ENCODE data around the gene TBL2. TPM values are rescaled to one million over a fixed set of nuclear protein-coding genes. Genes with fewer than 3 reads are reported as not detected.

TBL2 gene
- total RNA-seq, 4 donors from 2014 or later: 31.9 to 56.3 (median 46.2) TPM

DNA sequence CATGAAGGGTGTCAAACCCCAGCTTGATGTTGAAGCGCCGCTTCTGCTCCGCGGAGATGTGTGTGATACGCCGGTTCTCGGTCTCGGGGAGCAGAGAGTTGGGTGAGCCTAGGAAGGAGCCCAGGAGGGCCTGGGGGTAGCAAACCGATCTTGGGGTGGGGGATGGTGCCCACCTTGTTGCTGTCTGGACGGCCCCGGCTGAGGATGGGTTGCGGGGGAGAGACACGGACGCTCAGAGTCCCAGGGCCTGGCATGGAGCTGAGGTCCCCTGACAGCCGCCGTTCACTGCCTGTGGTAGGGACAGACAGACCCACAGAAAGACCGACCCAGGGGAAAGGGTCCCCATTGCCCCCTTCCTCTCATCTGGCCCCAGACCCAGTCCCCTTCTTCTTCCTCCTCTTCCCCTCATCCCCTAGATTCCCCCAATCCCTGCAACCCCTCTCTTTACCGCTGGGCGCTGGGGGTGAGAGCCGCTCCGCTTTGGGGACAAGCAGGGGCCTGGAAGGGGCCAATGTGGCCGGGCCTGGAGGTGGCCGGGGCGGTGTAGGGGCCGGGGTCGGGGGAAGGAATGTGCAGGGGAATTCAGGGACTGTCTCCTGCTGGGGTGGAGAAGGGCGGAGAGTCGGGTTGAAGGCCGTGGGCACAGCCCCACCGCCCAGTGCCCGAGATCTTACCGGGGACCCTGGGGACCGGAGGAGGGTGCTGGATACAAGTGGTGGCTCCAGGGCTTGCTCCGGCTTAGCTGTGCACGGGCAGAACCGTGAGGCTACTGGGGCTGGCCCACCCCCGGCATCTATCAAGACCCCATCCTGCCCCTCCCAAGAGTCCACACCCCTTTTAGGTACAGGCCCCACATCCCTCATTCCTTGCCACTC lies 18.0 kb upstream of the TBL2 start:
- intact Hi-C loops (cut with DNase I; ENCODE audit: low total_unique reads) (no loop called here), in situ Hi-C loops (cut with MboI; ENCODE audit: low pct_ligation_motif_present in 1 of 4, low pct_unique_long_range_greater_than_20kb in 1 of 4, low sequenced_read_pairs in 3 of 4) (no loop called here)
- DNase-seq: no peak
- Histone ChIP-seq H3K4me1 (no peaks in the 10 kb centered on the region), H3K9me3 (no peaks in the 10 kb centered on the region), H3K27ac (no peak overlapping the region), H3K27me3 (no peaks in the 10 kb centered on the region), H3K36me3 (no peaks in the 10 kb centered on the region), H3K4me3 (no peak overlapping the region)
- 80% methylated on average over 37 of the region's 37 CpGs; no CpG with 5 or more reads in 1 of the 2 donors for WGBS, 2 donors (ENCODE audit: low coverage in 1 of 2)
- TF ChIP-seq EP300 (IDR thresholded peaks at IDR 0.05; ENCODE audit: low read depth) (no peak), POLR2A (IDR thresholded peaks at IDR 0.05) (no peak), POLR2AphosphoS5 (IDR thresholded peaks at IDR 0.05) (no peak), CTCF (IDR thresholded peaks at IDR 0.05) (no peak)

- Histone ChIP-seq H3K4me1 (no peaks in the 10 kb centered on the region), H3K36me3 (no peaks in the 10 kb centered on the region), H3K4me3 (no peak overlapping the region), H3K9me3 (no peaks in the 10 kb centered on the region), H3K27ac (no peak overlapping the region), H3K27me3 (no peaks in the 10 kb centered on the region)
- intact Hi-C loops (cut with DNase I; ENCODE audit: low total_unique reads): no loop called here
- in situ Hi-C loops (cut with MboI; ENCODE audit: low pct_ligation_motif_present in 1 of 4, low pct_unique_long_range_greater_than_20kb in 1 of 4, low sequenced_read_pairs in 3 of 4): no loop called here
- WGBS, 2 donors (ENCODE audit: low coverage in 1 of 2): 88% methylated on average over 5 of the region's 9 CpGs; no CpG with 5 or more reads in 1 of the 2 donors
- TF ChIP-seq CTCF (IDR thresholded peaks at IDR 0.05) (no peak), POLR2A (IDR thresholded peaks at IDR 0.05) (no peak), EP300 (IDR thresholded peaks at IDR 0.05; ENCODE audit: low read depth) (no peak), POLR2AphosphoS5 (IDR thresholded peaks at IDR 0.05) (no peak)
- DNase-seq: no peak
Measured at GRCh38 chr7:73595358-73595757, 17.0 kb upstream of the TBL2 start.

- intact Hi-C loops (cut with DNase I; ENCODE audit: low total_unique reads): no loop called here
- no peaks in the 10 kb centered on the region for H3K4me1 ChIP-seq
- no peaks in the 10 kb centered on the region for H3K27me3 ChIP-seq
- WGBS, 2 donors (ENCODE audit: low coverage in 1 of 2): 74 to 87% methylated on average over 3 to 14 of the region's 14 CpGs
- no peak for DNase-seq
- no peaks in the 10 kb centered on the region for H3K9me3 ChIP-seq
- H3K36me3 ChIP-seq: no peaks in the 10 kb centered on the region
- H3K27ac ChIP-seq: no peak overlapping the region
- no peak overlapping the region for H3K4me3 ChIP-seq
- no peak for TF ChIP-seq EP300 (IDR thresholded peaks at IDR 0.05; ENCODE audit: low read depth)
- in situ Hi-C loops (cut with MboI; ENCODE audit: low pct_ligation_motif_present in 1 of 4, low pct_unique_long_range_greater_than_20kb in 1 of 4, low sequenced_read_pairs in 3 of 4): no loop called here
Measured at GRCh38 chr7:73593207-73594045, 15.0 kb upstream of the TBL2 start.

GRCh38 chr7:73586911-73587310 lies 8.5 kb upstream of the TBL2 start:
- no peak overlapping the region for H3K27ac ChIP-seq
- no peak for DNase-seq
- no peak for TF ChIP-seq POLR2AphosphoS5 (IDR thresholded peaks at IDR 0.05)
- TF ChIP-seq CTCF (IDR thresholded peaks at IDR 0.05): no peak
- no peak for TF ChIP-seq EP300 (IDR thresholded peaks at IDR 0.05; ENCODE audit: low read depth)
- no peak for TF ChIP-seq POLR2A (IDR thresholded peaks at IDR 0.05)
- in situ Hi-C loops (cut with MboI; ENCODE audit: low pct_ligation_motif_present in 1 of 4, low pct_unique_long_range_greater_than_20kb in 1 of 4, low sequenced_read_pairs in 3 of 4) (no loop called here), intact Hi-C loops (cut with DNase I; ENCODE audit: low total_unique reads) (no loop called here)
- no peaks in the 10 kb centered on the region for H3K9me3 ChIP-seq
- 89 to 91% methylated on average over 3 to 12 of the region's 12 CpGs for WGBS, 2 donors (ENCODE audit: low coverage in 1 of 2)
- peaks cover 0 to 4% (median 2%) of the 10 kb centered on the region in 4 donors for H3K4me1 ChIP-seq
- no peaks in the 10 kb centered on the region for H3K27me3 ChIP-seq
- H3K36me3 ChIP-seq: no peaks in the 10 kb centered on the region
- H3K4me3 ChIP-seq: no peak overlapping the region
